HG03342 (cell line): ENCODE data around the gene CASP8AP2.
"Not testable (repeated sequence)": the region's sequence is repeated elsewhere in the genome, so short reads cannot be mapped to it uniquely, and the experiment has no call there.

Experiments used
- ATAC-seq: cut with Tn5 transposase; IDR thresholded peaks from one replicate; pipeline ENCODE4 v1.9.1; 2021; ENCODE audit warnings: mild to moderate bottlenecking, moderate library complexity; ENCODE audit not compliant: unreplicated experiment

CASP8AP2 gene

DNA sequence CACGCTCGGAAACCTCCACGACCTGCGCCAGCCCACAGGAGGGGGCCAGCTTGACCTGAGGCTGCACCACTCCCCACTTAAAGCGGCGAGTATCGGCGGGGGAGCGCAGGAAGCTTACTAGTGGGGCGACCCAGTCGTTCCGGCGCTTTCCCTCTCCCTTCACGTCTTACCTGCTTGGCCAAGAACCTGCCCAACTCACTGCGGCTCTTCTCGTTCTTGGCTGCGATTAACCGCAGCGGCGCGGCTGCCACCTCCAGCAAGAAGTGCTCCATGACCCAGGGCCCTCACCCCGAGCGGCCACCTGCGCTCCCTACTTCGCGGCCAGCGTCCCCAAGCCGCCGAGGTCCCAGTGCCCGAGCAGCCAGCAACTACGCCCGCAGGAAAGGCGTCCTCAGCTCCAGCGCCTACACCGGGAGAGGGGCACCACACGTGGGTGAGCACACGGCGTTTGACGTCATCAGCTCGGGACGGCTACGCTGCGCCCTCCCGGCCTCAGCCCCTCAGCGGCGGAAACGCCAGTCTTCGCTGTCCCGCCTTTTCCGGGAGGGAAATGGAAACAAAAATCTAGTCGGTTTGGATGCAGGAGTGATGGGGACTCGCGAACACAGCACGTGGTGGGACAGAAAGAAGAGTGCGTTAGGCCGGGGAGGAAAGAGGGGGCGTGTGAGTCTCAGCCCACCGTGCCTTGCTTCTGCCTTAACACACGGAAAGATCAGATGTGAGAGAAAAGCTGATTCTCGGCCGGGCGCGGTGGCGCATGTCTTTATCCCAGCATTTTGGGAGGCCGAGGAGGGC lies 10.1 kb upstream of the CASP8AP2 start, which contains the start of gene MDN1:
Gene MDN1, minus strand, starts transcription at position 459 of the 795 bp plus-strand sequence. Its CDS starts 187 bp downstream, at position 272.
- ATAC-seq, result peak; percentile 94

- no peak for ATAC-seq
These were observed 3.6 kb upstream of the CASP8AP2 start for GRCh38 chr6:89826029-89826528.

GRCh38 chr6:89828475-89828987 lies 1.1 kb upstream of the CASP8AP2 start:
- ATAC-seq, result not testable (repeated sequence)

DNA sequence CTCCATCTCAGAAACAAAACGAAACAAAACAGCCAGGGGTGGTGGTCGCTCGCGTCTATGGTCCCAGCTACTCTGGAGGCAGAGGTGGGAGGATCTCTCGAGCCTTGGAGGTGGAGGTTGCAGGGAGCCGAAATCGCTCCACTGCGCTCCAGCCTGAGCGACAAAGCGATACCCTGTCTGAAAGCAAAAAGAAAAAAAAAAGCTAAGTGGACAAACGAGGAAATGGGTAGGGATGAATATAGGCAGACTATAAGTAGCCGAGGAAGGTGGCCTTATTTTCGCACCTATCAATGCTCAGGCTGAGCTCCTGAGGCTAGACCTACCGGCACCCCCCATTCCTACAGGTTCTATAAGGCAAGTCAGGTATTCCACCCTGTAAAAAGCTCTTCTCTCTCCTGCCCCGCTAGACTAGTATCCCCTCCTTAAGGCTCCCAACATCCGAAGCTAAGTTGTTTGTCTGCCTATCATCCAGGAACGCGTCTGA lies 650 bp upstream of the CASP8AP2 start:
- ATAC-seq, result peak; percentile 31

DNA sequence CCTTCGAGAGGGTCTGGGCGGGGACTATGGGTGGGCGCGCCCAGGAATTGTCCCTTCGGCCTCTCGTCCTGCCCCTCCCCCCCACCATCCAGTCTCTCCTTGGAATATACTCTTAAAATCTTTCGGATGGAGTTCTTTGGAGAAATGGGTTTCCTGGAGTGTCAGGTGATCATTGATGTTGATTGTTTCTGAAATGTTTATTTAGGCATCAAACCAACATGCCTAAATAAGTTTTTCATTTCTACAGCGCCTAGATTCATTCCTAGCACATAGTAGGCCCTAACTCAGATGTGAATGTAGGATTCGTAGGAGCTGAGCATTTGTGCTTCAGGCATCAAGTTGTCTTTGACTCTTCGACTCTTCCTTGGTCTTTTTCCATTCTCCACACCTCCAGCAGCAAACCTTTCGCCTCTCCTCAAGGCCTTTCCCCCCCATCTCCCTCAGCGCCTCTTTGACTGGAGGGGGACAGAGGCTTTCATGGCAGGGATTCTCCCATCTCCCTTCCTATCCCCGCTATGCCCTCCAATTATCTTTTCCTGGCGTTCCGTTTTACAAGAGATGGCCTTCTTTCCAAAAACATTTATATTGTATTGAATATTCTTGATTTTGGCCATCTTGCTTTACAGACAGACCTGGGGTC lies 610 bp downstream of the CASP8AP2 start:
- no peak for ATAC-seq

DNA sequence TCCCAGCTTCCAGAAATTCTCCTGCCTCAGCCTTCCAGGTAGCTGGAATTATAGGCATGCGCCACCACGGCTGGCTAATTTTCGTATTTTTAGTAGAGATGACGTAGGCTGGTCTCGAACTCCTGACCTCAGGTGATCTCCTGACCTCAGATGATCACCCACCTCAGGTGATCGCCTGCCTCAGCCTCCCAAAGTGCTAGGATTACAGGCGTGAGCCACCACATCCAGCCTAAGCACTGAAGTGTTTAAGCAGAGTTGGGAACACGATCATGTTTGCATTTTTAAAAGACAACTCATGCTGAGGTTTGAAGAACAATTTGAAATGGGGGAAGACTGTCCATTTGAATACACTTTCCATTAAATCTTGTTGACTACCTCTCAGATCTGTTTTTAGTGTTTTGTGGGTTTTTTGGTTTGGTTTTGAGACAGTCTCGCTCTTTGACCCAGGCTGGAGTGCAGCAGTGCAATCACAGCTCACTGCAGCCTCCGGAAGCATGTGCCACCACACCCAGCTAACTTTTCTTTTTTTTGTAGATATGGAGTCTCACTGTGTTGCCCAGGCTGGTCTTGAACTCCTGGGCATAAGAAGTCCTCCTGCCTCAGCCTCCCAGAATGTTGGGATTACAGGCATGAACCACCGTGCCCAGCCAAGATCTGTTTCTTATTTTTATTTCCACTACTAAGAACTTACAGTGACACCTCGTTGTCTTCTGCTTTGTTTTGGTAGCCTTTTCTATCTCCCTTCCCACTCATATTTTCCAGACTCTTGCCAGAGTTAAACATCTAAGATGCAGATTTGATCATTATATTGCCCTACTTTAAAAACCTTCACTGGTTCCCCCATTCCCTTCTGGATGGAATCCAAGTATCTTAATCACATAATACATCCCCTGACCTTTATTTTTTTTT lies 5.5 kb downstream of the CASP8AP2 start:
- peak; percentile 97 for ATAC-seq

DNA sequence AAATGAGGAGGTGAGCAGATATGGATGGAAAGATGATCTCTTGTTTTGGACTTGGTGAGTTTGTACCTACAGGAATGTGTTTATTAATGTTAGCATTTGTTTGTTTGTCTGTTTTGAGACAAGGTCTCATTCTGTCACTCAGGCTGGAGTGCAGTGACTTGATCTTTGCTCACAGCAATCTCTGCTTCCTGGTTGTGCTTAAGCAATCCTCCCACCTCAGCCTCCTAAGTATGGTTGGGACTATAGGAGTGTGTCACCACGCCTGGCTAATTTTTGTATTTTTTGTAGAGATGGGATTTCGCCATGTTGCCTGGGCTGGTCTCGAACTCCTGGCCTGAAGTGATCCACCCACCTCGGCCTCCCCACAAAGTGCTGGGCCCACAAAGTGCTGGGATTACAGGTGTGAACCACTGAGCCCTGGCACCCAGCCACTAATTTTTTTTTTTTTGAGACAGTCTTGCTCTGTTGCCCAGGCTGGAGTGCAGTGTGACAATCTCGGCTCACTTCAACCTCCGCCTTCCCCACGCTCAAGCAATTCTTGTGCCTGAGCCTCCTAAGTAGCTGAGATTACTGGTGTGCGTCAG lies 7.1 kb downstream of the CASP8AP2 start:
- no peak for ATAC-seq

GRCh38 chr6:89840538-89840937 lies 10.9 kb downstream of the CASP8AP2 start:
- no peak for ATAC-seq

DNA sequence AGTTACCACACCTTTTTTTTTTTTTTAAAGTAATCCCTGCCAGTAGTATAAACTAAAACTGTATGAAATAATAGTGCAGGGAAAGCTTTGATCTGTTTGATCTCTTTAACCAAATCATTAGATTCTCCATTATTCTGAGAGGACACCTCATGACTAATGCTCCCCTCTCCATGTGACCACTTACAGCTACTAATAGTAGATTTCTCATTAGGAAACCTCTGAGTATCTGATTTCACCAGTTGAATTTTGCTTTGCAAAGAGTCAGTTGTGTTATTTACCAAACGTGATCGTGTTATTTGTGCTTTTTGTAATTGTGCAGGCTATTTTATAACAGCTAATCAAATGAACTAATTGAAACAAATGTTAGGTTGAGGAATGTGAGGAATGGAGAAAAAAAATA lies 12.5 kb downstream of the CASP8AP2 start:
- no peak for ATAC-seq

GRCh38 chr6:89843070-89843469 lies 13.4 kb downstream of the CASP8AP2 start:
- ATAC-seq, result no peak

GRCh38 chr6:89847513-89847912 lies 17.8 kb downstream of the CASP8AP2 start:
- ATAC-seq, result not testable (repeated sequence)

- ATAC-seq, result no peak
These were observed 23.4 kb downstream of the CASP8AP2 start for GRCh38 chr6:89853068-89853467.

GRCh38 chr6:89858041-89858440 lies 28.4 kb downstream of the CASP8AP2 start:
- ATAC-seq, result no peak

DNA sequence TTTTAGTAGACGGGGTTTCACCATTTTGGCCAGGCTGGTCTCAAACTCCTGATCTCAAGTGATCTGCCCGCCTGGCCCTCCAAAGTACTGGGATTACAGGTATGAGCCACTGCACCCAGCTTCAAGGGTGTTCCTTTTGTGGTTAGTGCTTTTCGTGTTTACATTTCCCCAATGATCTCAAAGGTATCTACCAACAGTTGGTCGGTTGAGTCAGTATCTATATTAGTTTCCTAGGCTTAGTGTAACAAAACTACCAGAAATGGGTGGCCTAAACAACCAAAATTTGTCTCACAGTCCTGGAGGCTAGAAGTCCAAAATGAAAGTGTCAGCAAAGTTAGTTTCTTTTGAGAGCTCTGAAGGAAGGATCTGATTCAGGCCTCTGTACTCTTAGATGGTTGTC lies 30.1 kb downstream of the CASP8AP2 start:
- peak; percentile 58 for ATAC-seq

GRCh38 chr6:89862273-89862672 lies 32.6 kb downstream of the CASP8AP2 start:
- no peak for ATAC-seq

- ATAC-seq, result no peak
These were observed 33.0 kb downstream of the CASP8AP2 start for GRCh38 chr6:89862698-89863097.

DNA sequence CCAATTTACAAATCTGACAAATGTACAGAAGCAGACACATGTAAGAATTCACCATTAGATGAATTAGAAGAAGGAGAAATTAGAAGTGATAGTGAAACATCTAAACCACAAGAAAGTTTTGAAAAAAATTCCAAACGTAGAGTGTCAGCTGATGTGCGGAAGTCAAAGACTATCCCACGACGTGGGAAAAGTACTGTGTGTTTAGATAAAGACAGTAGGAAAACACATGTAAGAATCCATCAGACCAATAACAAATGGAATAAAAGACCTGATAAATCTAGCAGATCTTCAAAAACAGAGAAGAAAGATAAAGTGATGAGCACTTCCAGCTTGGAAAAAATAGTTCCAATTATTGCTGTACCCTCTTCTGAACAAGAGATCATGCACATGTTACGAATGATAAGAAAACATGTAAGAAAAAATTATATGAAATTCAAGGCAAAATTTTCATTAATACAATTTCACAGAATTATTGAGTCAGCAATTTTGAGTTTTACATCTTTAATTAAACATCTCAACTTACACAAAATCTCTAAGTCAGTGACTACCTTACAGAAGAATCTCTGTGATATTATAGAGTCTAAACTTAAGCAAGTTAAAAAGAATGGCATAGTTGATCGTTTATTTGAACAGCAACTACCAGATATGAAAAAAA lies 36.5 kb downstream of the CASP8AP2 start:
- ATAC-seq, result no peak

DNA sequence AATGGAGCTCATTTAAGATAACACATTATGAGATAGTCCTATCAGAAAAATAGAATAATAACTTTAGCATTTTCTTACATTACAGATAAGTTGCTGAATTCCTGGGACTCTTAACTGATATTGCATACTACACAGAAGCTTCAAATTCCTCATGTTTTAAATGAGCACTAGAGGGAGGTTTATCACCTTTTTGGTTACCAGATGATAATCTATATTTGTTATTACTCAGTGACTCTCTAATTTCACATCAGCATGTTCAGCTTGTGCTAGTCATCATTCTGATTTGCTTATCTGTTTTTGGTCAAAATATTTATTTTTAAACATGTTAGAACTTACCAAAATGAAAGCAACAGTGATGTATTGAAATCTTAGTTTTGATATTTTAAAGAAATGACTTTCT lies 44.0 kb downstream of the CASP8AP2 start:
- no peak for ATAC-seq

- no peak for ATAC-seq
These were observed 44.8 kb downstream of the CASP8AP2 start for GRCh38 chr6:89874438-89874837.
